IPS-18c (cell line): ENCODE measurements around the gene PIAS1.
"Not testable (repeated sequence)": the region's sequence is repeated elsewhere in the genome, so short reads cannot be mapped to it uniquely, and the experiment has no call there.

Experiments
- H3K4me3 ChIP-seq: 2 replicates; pipeline ENCODE4 v1.7.0; 2013; ENCODE audit warnings: low read depth, mild to moderate bottlenecking, low read length, moderate library complexity; ENCODE audit not compliant: insufficient read depth
- H3K9me3 ChIP-seq: one replicate; pipeline ENCODE4 v1.6.1; 2013; ENCODE audit warnings: mild to moderate bottlenecking, low read length, moderate library complexity; ENCODE audit not compliant: control insufficient read depth, insufficient read depth

PIAS1 gene

GRCh38 chr15:68210821-68211655 is 156.9 kb downstream of the PIAS1 start:
- Histone ChIP-seq H3K9me3 (no peaks in the 10 kb centered on the region), H3K4me3 (no peak overlapping the region)

GRCh38 chr15:68211656-68212320 is 157.7 kb downstream of the PIAS1 start:
- no peak overlapping the region for H3K4me3 ChIP-seq
- no peaks in the 10 kb centered on the region for H3K9me3 ChIP-seq

DNA sequence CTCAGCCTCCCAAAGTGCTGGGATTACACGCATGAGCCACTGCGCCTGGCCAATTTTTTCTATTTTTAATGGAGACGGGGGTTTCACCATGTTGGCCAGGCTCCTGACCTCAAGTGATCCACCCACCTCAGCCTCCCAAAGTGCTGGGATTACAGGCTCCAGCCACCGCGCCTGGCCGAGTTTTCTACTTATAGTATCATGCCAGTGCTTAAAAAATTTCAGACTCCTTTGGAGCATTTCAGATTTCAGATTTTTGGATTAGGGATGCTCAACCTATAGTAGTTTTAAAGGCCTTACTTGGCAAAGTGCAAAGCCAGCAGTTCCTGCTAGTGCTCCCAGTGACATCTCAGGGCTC is 159.4 kb downstream of the PIAS1 start:
- not testable (repeated sequence) for H3K9me3 ChIP-seq, H3K4me3 ChIP-seq

DNA sequence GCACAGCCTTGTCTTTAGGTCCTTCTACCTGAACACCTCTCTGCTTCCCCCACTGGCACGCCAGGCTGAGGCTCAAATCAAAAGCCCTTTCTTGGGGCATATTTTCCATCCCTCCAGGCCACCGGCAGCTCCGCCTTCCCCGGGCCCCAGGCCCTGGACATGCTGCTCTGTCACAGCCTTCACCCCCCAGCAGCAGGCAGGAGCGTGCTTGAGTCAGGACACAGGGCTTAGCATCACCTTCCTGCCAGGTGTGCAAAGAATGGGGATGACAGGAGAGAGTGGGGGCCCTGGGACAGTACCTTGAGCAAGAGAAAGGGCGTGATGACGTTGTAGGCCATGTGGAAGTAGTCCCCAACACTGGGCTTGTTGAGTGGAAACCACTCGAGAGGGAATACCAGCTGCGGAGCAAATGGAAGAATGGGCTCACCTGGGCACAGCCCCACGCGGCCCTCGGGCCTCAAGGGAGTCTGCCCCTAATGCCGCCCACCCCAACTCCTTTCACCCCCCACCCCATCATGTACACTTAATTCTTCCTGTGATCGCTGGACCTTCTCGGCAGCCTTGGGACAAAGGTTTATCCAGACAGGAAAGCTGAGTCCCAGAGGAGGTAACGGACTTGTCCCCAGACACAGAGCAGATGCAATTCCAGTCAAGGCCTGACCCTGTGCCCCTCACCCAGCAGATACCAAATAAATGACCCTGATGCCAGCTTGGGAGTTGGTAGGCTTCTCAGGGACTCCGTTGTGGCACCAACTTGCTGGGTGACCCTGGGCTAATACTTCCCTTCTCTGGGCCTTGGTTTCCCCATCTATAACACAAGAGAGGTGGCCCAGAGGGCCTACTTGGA is 160.1 kb downstream of the PIAS1 start:
- H3K4me3 ChIP-seq, result no peak overlapping the region
- H3K9me3 ChIP-seq, result no peaks in the 10 kb centered on the region

GRCh38 chr15:68214838-68215254 is 160.7 kb downstream of the PIAS1 start:
- no peaks in the 10 kb centered on the region for H3K9me3 ChIP-seq
- H3K4me3 ChIP-seq, result no peak overlapping the region

- Histone ChIP-seq H3K4me3 (no peak overlapping the region), H3K9me3 (no peaks in the 10 kb centered on the region)
Measured at GRCh38 chr15:68217341-68217740, 163.2 kb downstream of the PIAS1 start.

- Histone ChIP-seq H3K4me3 (no peak overlapping the region), H3K9me3 (peaks cover 3% of the 10 kb centered on the region)
Measured at GRCh38 chr15:68218331-68218730, 164.2 kb downstream of the PIAS1 start.

- peaks cover 4% of the 10 kb centered on the region for H3K9me3 ChIP-seq
- no peak overlapping the region for H3K4me3 ChIP-seq
Measured at GRCh38 chr15:68218847-68219798, 165.0 kb downstream of the PIAS1 start.

DNA sequence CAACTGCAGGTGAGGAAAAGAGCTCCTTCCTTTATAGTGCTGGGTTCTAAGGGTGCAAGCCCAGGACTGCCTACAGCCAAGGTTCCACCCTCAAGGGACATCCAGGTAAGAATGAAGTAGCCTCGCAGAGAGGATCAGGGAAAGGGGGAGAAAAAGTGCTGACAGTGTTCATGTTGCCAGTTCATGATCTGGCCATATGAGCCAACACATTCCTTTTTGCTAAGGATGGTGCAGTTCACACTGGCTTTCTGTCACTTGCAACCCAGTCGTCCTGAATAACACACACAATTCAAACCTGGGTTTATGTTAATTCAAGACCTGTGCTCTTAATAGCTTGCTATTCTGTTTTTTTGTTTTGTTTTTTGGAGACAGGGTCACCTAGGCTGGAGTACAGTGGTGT is 166.4 kb downstream of the PIAS1 start:
- no peak overlapping the region for H3K4me3 ChIP-seq
- peaks cover 4% of the 10 kb centered on the region for H3K9me3 ChIP-seq

GRCh38 chr15:68220967-68221366 is 166.9 kb downstream of the PIAS1 start:
- Histone ChIP-seq H3K9me3 (peaks cover 4% of the 10 kb centered on the region), H3K4me3 (no peak overlapping the region)

- H3K4me3 ChIP-seq, H3K9me3 ChIP-seq: not testable (repeated sequence)
Measured at GRCh38 chr15:68221530-68222431, 167.7 kb downstream of the PIAS1 start.

DNA sequence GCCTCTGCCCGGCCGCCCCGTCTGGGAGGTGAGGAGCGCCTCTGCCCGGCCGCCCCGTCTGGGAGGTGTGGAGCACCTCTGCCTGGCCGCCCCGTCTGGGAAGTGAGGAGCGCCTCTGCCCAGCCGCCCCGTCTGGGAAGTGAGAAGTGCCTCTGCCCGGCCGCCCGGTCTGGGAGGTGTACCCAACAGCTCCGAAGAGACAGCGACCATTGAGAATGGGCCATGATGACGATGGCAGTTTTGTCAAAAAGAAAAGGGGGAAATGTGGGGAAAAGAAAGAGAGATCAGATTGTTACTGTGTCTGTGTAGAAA is 168.3 kb downstream of the PIAS1 start:
- H3K4me3 ChIP-seq, H3K9me3 ChIP-seq: not testable (repeated sequence)

DNA sequence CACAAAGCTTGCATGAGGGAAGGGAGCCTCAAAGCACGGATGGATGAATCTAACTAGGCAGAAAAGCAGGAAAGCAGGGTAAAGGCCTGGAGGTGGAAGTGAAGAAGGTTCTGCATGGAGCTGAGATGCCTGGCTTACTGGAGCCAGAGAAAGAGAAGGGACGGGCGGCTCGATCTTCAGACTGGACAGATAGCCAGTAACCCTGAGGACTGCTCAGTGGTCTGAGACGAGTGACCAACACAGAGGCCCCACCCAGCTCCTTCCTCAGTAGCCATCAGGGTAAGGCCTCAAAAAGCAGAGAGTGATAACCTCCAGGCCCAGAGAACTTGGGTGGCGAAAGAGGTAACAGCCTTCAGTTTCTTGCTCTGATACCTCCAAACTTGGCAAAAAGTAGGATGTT is 169.1 kb downstream of the PIAS1 start:
- H3K9me3 ChIP-seq, result peaks cover 4% of the 10 kb centered on the region
- H3K4me3 ChIP-seq, result peak overlapping the region; percentile 15; the same call in 1 of the 2 replicates

- Histone ChIP-seq H3K9me3 (peaks cover 4% of the 10 kb centered on the region), H3K4me3 (no peak overlapping the region)
Measured at GRCh38 chr15:68224108-68224507, 170.0 kb downstream of the PIAS1 start.

DNA sequence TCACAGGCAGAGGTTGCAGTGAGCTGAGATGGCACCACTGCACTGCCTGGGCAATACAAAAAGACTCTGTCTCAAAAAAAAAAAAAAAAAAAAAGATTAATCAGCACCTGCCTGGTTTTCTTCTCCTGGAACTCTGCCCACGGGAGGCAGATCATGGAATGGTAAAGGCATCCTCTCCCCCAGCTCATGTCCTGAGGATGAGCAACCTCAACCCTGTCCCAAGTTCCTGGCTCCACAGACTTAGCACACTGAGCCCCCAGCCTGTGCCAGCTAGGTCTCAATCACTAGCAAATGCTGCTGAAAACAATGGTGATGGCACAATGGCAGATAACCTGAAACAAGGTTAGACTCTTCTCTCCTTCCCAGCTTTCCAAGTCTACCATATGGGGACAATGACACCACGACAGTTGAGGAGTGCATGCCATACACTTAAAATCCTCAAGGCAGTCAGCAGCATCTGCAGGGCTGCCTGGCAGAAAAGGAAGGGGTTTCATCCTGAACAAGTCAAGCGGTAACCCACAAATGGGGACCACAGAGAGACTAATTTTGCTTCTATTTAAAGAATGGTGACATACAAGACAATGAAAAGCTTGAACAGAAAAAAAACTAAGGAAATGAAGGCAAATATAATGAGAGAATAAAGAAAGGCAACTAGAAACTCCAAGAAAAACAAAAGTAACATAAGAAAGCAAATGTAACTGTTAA is 170.6 kb downstream of the PIAS1 start:
- no peak overlapping the region for H3K4me3 ChIP-seq
- peaks cover 4% of the 10 kb centered on the region for H3K9me3 ChIP-seq

GRCh38 chr15:68225442-68225841 is 171.3 kb downstream of the PIAS1 start:
- H3K4me3 ChIP-seq, result not testable (repeated sequence)

More at GRCh38 chr15:68225442-68225841, 171.3 kb downstream of the PIAS1 start:
- H3K9me3 ChIP-seq, result not testable (repeated sequence)
